Measurements from ENCODE around the gene ELF1.

- TF ChIP-seq CTCF (IDR thresholded peaks at IDR 0.05) (no peak), POLR2A (IDR thresholded peaks at IDR 0.05) (no peak)
These were observed 5.3 kb downstream of the ELF1 start for GRCh38 chr13:41013835-41014234.

Measured in esophagus squamous epithelium (tissue), 4 donors.